GM23338 (cell line): ENCODE data around the gene P2RY8. TPM values are rescaled to one million over a fixed set of nuclear protein-coding genes. Genes with fewer than 3 reads are reported as not detected.

ENCODE experiments used
- ATAC-seq: fragments of 200-7000 bp; cut with Tn5 transposase; 3 replicates; pipeline ENCODE4 v1.9.1; 2020
- DNase-seq: peaks from one replicate; pipeline ENCODE4 v3.0.0-alpha.2; 2015; ENCODE audit warnings: low spot score
- H2AFZ ChIP-seq: fragments of 200-600 bp; sonication (generic); 2 replicates; pipeline ENCODE4 v1.8.0; 2016; ENCODE audit warnings: antibody characterized with exemption, mild to moderate bottlenecking, moderate library complexity
- H3F3A ChIP-seq: fragments of 200-600 bp; sonication (generic); replicated peaks from 2 replicates; pipeline ENCODE4 v1.8.0; 2017; ENCODE audit warnings: antibody characterized with exemption, mixed run types, low read depth
- H3K27ac ChIP-seq: fragments of 200-600 bp; sonication (generic); 2 replicates; pipeline ENCODE4 v1.6.1; 2016; ENCODE audit warnings: low read depth
- H3K27me3 ChIP-seq: fragments of 200-600 bp; sonication (generic); 2 replicates; pipeline ENCODE4 v1.8.0; 2016; ENCODE audit warnings: mild to moderate bottlenecking, mixed run types, moderate library complexity; ENCODE audit not compliant: insufficient read depth
- H3K36me3 ChIP-seq: fragments of 200-600 bp; sonication (generic); 2 replicates; pipeline ENCODE4 v1.8.0; 2016; ENCODE audit warnings: mild to moderate bottlenecking; ENCODE audit not compliant: insufficient read depth
- H3K4me1 ChIP-seq: fragments of 200-600 bp; sonication (generic); 2 replicates; pipeline ENCODE4 v1.8.0; 2016; ENCODE audit warnings: mild to moderate bottlenecking, moderate library complexity; ENCODE audit not compliant: insufficient read depth
- H3K4me2 ChIP-seq: fragments of 200-600 bp; sonication (generic); 2 replicates; pipeline ENCODE4 v1.7.1; 2017; ENCODE audit warnings: mixed run types
- H3K4me3 ChIP-seq: fragments of 200-600 bp; sonication (generic); 2 replicates; pipeline ENCODE4 v1.6.1; 2016; ENCODE audit warnings: mixed run types
- H3K79me2 ChIP-seq: fragments of 200-600 bp; sonication (generic); replicated peaks from 2 replicates; pipeline ENCODE4 v1.8.0; 2017; ENCODE audit warnings: mild to moderate bottlenecking; ENCODE audit not compliant: insufficient read depth
- H3K9me2 ChIP-seq: fragments of 200-600 bp; sonication (generic); 2 replicates; pipeline ENCODE4 v1.8.0; 2017; ENCODE audit not compliant: insufficient read depth
- H4K20me1 ChIP-seq: fragments of 200-600 bp; sonication (generic); replicated peaks from 2 replicates; pipeline ENCODE4 v1.8.0; 2017; ENCODE audit warnings: mild to moderate bottlenecking; ENCODE audit not compliant: insufficient read depth
- H3K27ac Mint-ChIP-seq: 2 replicates; pipeline ENCODE4 v1.8.0; 2020; ENCODE audit warnings: inconsistent platforms, mild to moderate bottlenecking, moderate library complexity, mixed read lengths
- H3K27me3 Mint-ChIP-seq: 3 replicates; pipeline ENCODE4 v1.8.0; 2022; ENCODE audit warnings: low read depth, mild to moderate bottlenecking, moderate library complexity, mixed read lengths, inconsistent platforms; ENCODE audit not compliant: insufficient read depth, poor library complexity
- H3K36me3 Mint-ChIP-seq: 3 replicates; pipeline ENCODE4 v1.8.0; 2021; ENCODE audit warnings: low read depth, mild to moderate bottlenecking, inconsistent platforms, moderate library complexity, mixed read lengths
- H3K4me1 Mint-ChIP-seq: 3 replicates; pipeline ENCODE4 v1.8.0; 2020; ENCODE audit warnings: mild to moderate bottlenecking, inconsistent platforms, mixed read lengths
- H3K4me3 Mint-ChIP-seq: 3 replicates; pipeline ENCODE4 v1.8.0; 2021; ENCODE audit warnings: moderate library complexity, mild to moderate bottlenecking, inconsistent platforms, mixed read lengths
- H3K9me3 Mint-ChIP-seq: 3 replicates; pipeline ENCODE4 v1.8.0; 2020; ENCODE audit warnings: moderate library complexity, mild to moderate bottlenecking, inconsistent platforms, mixed read lengths
- NANOG ChIP-seq: IDR thresholded peaks from 2 replicates; pipeline ENCODE4 v1.6.1; 2016; ENCODE audit warnings: antibody characterized with exemption, borderline replicate concordance
- STAT1 ChIP-seq: IDR thresholded peaks from one replicate; pipeline ENCODE4 v1.6.1; 2016; ENCODE audit warnings: antibody characterized with exemption; ENCODE audit not compliant: unreplicated experiment
- ZNF114 ChIP-seq: fragments of 250-450 bp; sonication (Bioruptor Pico); IDR thresholded peaks from 2 replicates; pipeline ENCODE4 v1.5.0; 2020; ENCODE audit warnings: mild to moderate bottlenecking, moderate library complexity
- ZNF331 ChIP-seq: fragments of 250-450 bp; sonication (Bioruptor Pico); IDR thresholded peaks from 2 replicates; pipeline ENCODE4 v1.5.0; 2020; ENCODE audit warnings: low read depth, mild to moderate bottlenecking, moderate library complexity
- polyA plus RNA-seq: library from polyadenylated mRNA; unstranded; fragments of >200 nt; fragmentation: Nextera tagmentation; extraction: Ambion mirVana; gene quantifications from 2 replicates; pipeline ENCODE4 v1.2.1, GENCODE V29; 2016
- total RNA-seq: library from RNA; depleted of rRNA; stranded (reverse); fragments of >200 nt; shearing (Covaris generic); gene quantifications from 2 replicates; pipeline ENCODE4 v1.2.3, GENCODE V29; 2014
- TF ChIP-seq, protein P1 (sequence below): fragments of 250-450 bp; sonication (Bioruptor Pico); IDR thresholded peaks from 2 replicates; pipeline ENCODE4 v1.5.0; 2020; ENCODE audit warnings: mild to moderate bottlenecking, moderate library complexity

P2RY8 gene
- total and polyA plus RNA-seq, 2 experiments from 2014 or later: 0.24 TPM; not detected in 1

DNA sequence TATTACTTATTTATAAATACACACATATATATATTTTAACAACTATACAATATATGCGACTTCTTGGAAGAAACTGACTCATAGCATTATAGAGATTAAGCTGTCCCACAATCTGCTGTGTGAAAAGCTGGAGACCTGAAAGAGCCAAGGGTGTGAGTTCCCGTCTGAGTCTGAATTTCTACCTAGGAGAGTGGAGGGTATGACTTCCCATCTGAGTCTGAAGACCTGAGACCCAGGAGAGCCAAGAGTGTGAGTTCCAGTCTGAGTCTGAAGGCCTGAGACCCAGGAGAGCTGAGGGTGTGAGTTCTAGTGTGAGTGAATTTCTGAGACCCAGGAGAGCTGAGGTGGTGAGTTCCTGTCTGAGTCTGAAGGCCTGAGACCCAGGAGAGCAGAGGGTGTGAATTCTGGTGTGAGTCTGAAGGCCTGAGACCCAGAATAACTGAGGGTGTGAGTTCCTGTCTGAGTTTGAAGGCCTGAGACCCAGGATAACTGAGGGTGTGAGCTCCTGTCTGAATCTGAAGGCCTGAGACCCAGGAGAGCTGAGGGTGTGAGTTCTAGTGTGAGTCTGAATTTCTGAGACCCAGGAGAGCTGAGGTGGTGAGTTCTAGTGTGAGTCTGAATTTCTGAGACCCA is 8.9 kb upstream of the P2RY8 start (continued):
- TF ChIP-seq, protein P1, sequence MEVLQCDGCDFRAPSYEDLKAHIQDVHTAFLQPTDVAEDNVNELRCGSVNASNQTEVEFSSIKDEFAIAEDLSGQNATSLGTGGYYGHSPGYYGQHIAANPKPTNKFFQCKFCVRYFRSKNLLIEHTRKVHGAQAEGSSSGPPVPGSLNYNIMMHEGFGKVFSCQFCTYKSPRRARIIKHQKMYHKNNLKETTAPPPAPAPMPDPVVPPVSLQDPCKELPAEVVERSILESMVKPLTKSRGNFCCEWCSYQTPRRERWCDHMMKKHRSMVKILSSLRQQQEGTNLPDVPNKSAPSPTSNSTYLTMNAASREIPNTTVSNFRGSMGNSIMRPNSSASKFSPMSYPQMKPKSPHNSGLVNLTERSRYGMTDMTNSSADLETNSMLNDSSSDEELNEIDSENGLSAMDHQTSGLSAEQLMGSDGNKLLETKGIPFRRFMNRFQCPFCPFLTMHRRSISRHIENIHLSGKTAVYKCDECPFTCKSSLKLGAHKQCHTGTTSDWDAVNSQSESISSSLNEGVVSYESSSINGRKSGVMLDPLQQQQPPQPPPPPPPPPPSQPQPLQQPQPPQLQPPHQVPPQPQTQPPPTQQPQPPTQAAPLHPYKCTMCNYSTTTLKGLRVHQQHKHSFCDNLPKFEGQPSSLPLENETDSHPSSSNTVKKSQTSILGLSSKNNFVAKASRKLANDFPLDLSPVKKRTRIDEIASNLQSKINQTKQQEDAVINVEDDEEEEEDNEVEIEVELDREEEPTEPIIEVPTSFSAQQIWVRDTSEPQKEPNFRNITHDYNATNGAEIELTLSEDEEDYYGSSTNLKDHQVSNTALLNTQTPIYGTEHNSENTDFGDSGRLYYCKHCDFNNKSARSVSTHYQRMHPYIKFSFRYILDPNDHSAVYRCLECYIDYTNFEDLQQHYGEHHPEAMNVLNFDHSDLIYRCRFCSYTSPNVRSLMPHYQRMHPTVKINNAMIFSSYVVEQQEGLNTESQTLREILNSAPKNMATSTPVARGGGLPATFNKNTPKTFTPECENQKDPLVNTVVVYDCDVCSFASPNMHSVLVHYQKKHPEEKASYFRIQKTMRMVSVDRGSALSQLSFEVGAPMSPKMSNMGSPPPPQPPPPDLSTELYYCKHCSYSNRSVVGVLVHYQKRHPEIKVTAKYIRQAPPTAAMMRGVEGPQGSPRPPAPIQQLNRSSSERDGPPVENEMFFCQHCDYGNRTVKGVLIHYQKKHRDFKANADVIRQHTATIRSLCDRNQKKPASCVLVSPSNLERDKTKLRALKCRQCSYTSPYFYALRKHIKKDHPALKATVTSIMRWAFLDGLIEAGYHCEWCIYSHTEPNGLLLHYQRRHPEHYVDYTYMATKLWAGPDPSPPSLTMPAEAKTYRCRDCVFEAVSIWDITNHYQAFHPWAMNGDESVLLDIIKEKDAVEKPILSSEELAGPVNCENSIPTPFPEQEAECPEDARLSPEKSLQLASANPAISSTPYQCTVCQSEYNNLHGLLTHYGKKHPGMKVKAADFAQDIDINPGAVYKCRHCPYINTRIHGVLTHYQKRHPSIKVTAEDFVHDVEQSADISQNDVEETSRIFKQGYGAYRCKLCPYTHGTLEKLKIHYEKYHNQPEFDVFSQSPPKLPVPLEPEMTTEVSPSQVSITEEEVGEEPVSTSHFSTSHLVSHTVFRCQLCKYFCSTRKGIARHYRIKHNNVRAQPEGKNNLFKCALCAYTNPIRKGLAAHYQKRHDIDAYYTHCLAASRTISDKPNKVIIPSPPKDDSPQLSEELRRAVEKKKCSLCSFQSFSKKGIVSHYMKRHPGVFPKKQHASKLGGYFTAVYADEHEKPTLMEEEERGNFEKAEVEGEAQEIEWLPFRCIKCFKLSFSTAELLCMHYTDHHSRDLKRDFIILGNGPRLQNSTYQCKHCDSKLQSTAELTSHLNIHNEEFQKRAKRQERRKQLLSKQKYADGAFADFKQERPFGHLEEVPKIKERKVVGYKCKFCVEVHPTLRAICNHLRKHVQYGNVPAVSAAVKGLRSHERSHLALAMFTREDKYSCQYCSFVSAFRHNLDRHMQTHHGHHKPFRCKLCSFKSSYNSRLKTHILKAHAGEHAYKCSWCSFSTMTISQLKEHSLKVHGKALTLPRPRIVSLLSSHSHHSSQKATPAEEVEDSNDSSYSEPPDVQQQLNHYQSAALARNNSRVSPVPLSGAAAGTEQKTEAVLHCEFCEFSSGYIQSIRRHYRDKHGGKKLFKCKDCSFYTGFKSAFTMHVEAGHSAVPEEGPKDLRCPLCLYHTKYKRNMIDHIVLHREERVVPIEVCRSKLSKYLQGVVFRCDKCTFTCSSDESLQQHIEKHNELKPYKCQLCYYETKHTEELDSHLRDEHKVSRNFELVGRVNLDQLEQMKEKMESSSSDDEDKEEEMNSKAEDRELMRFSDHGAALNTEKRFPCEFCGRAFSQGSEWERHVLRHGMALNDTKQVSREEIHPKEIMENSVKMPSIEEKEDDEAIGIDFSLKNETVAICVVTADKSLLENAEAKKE (CRISPR knock-in tag): no peak
- TF ChIP-seq ZNF114 (CRISPR knock-in tag) (no peak), STAT1 (no peak), ZNF331 (no peak), NANOG (no peak)

DNA sequence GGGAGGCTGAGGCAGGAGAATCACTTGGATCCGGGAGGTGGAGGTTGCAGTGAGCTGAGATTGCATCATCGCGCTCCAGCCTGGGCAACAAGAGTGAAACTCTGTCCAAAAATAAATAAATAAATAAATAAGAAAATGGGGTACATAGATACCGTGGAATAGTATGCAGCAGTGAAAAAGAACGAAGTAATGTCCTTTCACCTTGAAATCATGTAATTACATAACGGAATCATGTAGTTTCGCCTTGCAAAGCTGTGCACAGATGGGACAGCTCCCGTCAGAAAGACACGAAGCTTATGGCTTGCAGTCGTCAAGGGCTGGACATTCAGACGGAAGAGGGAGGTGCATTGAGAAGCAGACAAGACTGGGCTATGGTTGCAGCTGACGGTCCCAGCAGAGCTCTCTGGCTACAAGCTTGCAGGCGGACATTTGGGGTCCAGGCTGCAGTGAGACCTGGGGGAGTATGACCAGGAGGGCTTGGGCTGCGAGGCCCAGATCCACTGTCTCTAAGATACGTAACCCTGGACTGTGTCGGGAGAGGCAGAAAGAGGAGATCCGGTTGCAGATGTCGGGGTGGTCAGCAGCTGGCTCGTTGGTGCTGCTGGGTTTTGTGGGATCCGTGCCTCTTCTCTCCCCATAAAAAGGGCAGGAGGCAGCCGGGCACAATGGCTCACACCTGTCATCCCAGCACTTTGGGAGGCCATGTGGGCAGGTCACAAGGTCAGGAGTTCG is 6.2 kb upstream of the P2RY8 start:
- Histone ChIP-seq H3K4me3 (no peak overlapping the region), H3K4me2 (no peak overlapping the region), H3F3A (no peaks in the 10 kb centered on the region), H2AFZ (no peak overlapping the region), H3K79me2 (no peaks in the 10 kb centered on the region), H3K9me2 (no peaks in the 10 kb centered on the region), H3K27me3 (no peaks in the 10 kb centered on the region), H3K4me1 (no peaks in the 10 kb centered on the region), H3K27ac (no peak overlapping the region), H3K36me3 (no peaks in the 10 kb centered on the region), H4K20me1 (no peaks in the 10 kb centered on the region)
- peaks cover 16% of the 10 kb centered on the region for H3K27me3 Mint-ChIP-seq
- peaks cover 79% of the 10 kb centered on the region for H3K9me3 Mint-ChIP-seq
- H3K36me3 Mint-ChIP-seq: peaks cover 16% of the 10 kb centered on the region
- TF ChIP-seq ZNF331: no peak
- TF ChIP-seq, protein P1 (CRISPR knock-in tag): no peak
- no peaks in the 10 kb centered on the region for H3K4me1 Mint-ChIP-seq
- no peak overlapping the region for H3K27ac Mint-ChIP-seq
- ATAC-seq (no peak), DNase-seq (no peak)
- H3K4me3 Mint-ChIP-seq: no peak overlapping the region
